BE2C (cell line): ENCODE data around the gene SPATA13.

Experiments
- DNase-seq: peaks from one replicate; pipeline ENCODE4 v3.0.0-alpha.2; 2020
- H3K27me3 ChIP-seq: fragments of 250-450 bp; sonication (Bioruptor Pico); 2 replicates; pipeline ENCODE4 v1.5.1; 2020; ENCODE audit warnings: mild to moderate bottlenecking
- H3K36me3 ChIP-seq: fragments of 250-450 bp; sonication (Bioruptor Pico); 2 replicates; pipeline ENCODE4 v1.5.1; 2020; ENCODE audit warnings: mild to moderate bottlenecking
- H3K4me1 ChIP-seq: fragments of 250-450 bp; sonication (Bioruptor Pico); 2 replicates; pipeline ENCODE4 v1.5.1; 2020
- H3K4me3 ChIP-seq: 2 replicates; pipeline ENCODE4 v1.5.1; 2011; ENCODE audit warnings: low read depth, low read length
- H3K9me3 ChIP-seq: fragments of 250-450 bp; sonication (Bioruptor Pico); 2 replicates; pipeline ENCODE4 v1.5.1; 2020
- TF ChIP-seq, protein P1 (sequence below): IDR thresholded peaks from 2 replicates; pipeline ENCODE4 v1.5.1; 2012; ENCODE audit warnings: mild to moderate bottlenecking, low read depth, low read length

SPATA13 gene

DNA sequence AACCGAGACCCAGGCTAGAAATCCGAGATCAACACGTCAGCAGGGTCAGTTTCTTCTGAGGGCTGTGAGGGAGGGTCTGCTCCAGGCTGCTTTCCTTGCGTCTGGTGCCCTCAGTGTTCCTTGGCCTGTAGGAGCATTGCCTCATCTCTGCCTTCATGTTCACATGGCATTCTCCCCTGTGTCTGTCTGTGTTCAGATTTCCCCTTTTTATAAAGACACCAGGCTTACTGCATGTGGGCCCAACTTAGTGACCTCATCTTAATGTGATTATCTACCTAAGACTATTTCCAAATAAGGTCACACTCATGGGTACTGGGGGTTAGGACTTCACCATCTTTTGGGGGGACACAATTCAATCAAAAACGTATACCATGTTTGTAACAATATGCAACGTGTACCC is 91.6 kb downstream of the SPATA13 start:
- Histone ChIP-seq H3K36me3 (no peaks in the 10 kb centered on the region), H3K4me1 (no peaks in the 10 kb centered on the region), H3K4me3 (no peak overlapping the region), H3K27me3 (peaks cover 3% of the 10 kb centered on the region; the same call in 1 of the 2 replicates), H3K9me3 (no peaks in the 10 kb centered on the region)
- DNase-seq = no peak
- TF ChIP-seq, protein P1, sequence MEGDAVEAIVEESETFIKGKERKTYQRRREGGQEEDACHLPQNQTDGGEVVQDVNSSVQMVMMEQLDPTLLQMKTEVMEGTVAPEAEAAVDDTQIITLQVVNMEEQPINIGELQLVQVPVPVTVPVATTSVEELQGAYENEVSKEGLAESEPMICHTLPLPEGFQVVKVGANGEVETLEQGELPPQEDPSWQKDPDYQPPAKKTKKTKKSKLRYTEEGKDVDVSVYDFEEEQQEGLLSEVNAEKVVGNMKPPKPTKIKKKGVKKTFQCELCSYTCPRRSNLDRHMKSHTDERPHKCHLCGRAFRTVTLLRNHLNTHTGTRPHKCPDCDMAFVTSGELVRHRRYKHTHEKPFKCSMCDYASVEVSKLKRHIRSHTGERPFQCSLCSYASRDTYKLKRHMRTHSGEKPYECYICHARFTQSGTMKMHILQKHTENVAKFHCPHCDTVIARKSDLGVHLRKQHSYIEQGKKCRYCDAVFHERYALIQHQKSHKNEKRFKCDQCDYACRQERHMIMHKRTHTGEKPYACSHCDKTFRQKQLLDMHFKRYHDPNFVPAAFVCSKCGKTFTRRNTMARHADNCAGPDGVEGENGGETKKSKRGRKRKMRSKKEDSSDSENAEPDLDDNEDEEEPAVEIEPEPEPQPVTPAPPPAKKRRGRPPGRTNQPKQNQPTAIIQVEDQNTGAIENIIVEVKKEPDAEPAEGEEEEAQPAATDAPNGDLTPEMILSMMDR = no peak

DNA sequence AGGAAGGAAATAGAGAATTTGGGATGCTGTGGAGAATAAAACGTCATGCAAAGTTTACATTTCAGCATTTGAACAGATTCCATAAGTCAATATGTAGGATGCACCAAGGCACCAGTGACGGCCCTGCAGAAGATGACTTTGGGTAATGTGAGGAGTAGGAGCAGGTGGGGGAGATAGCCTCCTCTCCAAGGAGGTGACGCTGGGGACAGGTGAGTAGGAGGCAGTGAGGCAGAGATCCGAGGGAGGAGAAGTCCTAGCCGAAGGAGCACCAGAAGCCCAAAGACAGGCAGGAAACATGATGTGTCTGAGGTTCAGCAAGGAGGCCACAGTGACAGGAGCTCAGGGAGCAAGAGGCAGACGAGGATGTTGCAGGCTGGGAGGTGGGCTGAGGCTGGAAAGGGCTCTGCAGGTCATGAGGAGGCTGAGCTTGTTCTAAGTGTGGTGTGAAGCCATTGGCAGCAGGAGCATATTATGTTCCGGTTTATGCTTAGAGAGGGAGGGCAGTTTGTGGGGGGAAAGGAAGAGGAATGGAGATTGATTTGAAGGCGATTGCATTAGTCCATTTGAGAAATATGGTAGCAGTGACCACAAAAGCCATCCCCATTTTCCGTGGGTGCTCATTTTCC is 93.1 kb downstream of the SPATA13 start:
- H3K27me3 ChIP-seq = peaks cover 3% of the 10 kb centered on the region; the same call in 1 of the 2 replicates
- H3K4me1 ChIP-seq = no peaks in the 10 kb centered on the region
- TF ChIP-seq, protein P1 = no peak
- no peaks in the 10 kb centered on the region for H3K36me3 ChIP-seq
- DNase-seq = no peak
- no peaks in the 10 kb centered on the region for H3K9me3 ChIP-seq
- H3K4me3 ChIP-seq = no peak overlapping the region

DNA sequence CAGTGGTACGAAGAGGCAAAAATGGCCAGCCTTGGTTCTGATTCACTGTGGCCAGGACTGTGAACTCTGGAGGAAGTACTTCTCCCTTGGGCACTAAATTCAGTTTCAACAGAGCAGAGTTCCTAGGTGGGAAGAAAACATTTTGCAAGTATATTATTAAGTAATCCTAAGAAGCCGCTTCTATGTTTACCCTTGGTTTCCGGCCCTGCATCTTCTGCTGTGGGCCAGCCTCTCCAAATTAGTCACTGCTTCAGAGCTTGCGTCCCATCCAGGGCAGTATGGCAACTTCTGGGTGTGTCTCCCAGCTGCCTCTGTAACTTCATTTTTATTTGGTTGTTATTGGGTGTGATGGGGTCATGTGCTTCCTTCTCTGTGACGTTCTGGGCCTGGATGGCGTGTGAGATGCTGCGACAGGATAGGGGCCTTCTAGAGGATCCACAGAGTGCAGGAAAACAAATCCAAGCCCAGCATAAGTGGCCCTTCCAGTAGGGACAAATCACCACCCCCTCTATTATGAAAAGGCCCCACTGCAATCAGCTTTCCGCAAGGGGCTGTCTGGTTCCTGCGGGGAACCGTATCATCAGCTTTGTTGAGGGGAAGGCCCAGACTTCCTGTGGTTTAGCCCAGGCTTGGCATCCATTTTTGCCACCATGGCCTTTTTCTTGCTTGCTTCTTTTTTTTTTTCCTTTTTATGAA is 93.8 kb downstream of the SPATA13 start:
- DNase-seq = no peak
- Histone ChIP-seq H3K27me3 (peaks cover 3% of the 10 kb centered on the region; the same call in 1 of the 2 replicates), H3K4me3 (no peak overlapping the region), H3K9me3 (no peaks in the 10 kb centered on the region), H3K4me1 (no peaks in the 10 kb centered on the region), H3K36me3 (no peaks in the 10 kb centered on the region)
- TF ChIP-seq, protein P1 = no peak

DNA sequence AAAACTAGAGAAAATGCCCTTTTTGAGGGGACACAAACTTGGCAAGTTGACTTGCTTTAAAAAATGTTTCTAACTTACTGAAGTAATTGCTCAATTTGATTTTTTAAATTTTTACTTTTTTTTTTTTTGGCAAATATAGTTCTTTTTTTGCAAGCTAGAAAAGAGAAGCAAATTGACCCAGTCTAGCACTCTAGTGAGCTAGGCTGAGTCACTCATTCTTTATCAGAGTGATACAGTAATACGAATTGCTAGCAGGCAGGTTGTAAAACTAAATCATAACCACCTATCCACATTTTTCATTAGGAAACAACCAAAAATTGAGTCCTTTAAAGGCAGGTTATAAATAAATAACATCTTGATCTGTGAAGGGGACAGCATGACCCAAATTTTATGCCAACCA is 97.0 kb downstream of the SPATA13 start:
- 0 out of 2 replicates have a peak, but pooled peaks cover 2% of the 10 kb centered on the region for H3K27me3 ChIP-seq

DNA sequence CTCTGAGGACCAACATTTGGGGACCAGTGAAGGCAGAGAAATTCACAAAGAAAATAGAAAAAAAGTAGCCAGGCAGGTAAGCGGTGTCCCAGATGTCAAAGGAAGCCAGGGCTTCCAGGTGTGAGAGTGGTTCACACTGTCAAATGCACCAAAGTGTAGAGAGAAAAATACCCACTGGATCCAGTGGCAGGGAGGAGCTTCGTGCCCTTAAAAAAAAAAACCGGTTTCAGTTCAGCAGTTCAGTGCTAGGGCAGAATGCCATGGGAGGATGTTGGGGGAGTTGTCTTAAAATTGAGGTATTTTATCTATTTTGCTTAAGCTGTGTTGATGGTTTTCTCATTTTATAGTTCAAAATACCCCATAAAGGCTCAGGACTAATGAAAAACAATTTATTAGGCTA is 101.0 kb downstream of the SPATA13 start:
- DNase-seq = no peak
- no peaks in the 10 kb centered on the region for H3K4me1 ChIP-seq
- no peaks in the 10 kb centered on the region for H3K36me3 ChIP-seq
- TF ChIP-seq, protein P1 = no peak
- H3K27me3 ChIP-seq = 0 out of 2 replicates have a peak, but pooled peaks cover 2% of the 10 kb centered on the region
- no peaks in the 10 kb centered on the region for H3K9me3 ChIP-seq
- no peak overlapping the region for H3K4me3 ChIP-seq

More for the DNA sequence above, 97.0 kb downstream of the SPATA13 start:
- Histone ChIP-seq H3K4me1 (no peaks in the 10 kb centered on the region), H3K36me3 (no peaks in the 10 kb centered on the region), H3K4me3 (no peak overlapping the region), H3K9me3 (no peaks in the 10 kb centered on the region)
- TF ChIP-seq, protein P1 = no peak
- no peak for DNase-seq

DNA sequence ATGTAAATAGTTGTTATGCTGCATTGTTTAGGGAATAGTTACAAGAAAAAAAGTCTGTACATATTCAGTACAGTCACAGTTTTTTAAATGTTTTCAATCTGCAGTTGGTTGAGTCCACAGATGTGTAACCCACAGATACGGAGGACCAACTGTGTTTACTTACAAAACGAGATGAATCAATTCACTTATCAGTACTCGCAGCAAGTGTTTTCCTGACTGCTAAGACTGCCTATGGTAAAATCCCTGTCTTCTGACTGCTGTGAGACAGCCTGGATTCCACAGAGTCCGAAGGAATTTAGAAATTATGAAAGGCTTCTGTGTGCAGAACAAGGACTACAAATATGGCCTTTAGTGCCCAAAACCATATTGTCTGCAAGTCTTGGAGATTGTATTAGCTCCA is 103.1 kb downstream of the SPATA13 start:
- Histone ChIP-seq H3K9me3 (no peaks in the 10 kb centered on the region), H3K36me3 (no peaks in the 10 kb centered on the region), H3K4me3 (no peak overlapping the region), H3K27me3 (0 out of 2 replicates have a peak, but pooled peaks cover 2% of the 10 kb centered on the region), H3K4me1 (no peaks in the 10 kb centered on the region)
- DNase-seq = no peak
- TF ChIP-seq, protein P1 = no peak
